GM21619 (cell line): ENCODE data around the gene TNFRSF4.
"Not testable (repeated sequence)": the region's sequence is repeated elsewhere in the genome, so short reads cannot be mapped to it uniquely, and the experiment has no call there.

Experiments used
- ATAC-seq: cut with Tn5 transposase; IDR thresholded peaks from one replicate; pipeline ENCODE4 v1.9.1; 2021; ENCODE audit not compliant: unreplicated experiment

Gene TNFRSF4

GRCh38 chr1:1204425-1204920 is 9.5 kb downstream of the TNFRSF4 start:
- ATAC-seq = no peak

GRCh38 chr1:1203561-1204424 is 10.2 kb downstream of the TNFRSF4 start:
- ATAC-seq = no peak

- ATAC-seq = no peak
Measured at GRCh38 chr1:1202831-1203560, 11.0 kb downstream of the TNFRSF4 start.

- no peak for ATAC-seq
Measured at GRCh38 chr1:1200876-1201810, 12.8 kb downstream of the TNFRSF4 start.

DNA sequence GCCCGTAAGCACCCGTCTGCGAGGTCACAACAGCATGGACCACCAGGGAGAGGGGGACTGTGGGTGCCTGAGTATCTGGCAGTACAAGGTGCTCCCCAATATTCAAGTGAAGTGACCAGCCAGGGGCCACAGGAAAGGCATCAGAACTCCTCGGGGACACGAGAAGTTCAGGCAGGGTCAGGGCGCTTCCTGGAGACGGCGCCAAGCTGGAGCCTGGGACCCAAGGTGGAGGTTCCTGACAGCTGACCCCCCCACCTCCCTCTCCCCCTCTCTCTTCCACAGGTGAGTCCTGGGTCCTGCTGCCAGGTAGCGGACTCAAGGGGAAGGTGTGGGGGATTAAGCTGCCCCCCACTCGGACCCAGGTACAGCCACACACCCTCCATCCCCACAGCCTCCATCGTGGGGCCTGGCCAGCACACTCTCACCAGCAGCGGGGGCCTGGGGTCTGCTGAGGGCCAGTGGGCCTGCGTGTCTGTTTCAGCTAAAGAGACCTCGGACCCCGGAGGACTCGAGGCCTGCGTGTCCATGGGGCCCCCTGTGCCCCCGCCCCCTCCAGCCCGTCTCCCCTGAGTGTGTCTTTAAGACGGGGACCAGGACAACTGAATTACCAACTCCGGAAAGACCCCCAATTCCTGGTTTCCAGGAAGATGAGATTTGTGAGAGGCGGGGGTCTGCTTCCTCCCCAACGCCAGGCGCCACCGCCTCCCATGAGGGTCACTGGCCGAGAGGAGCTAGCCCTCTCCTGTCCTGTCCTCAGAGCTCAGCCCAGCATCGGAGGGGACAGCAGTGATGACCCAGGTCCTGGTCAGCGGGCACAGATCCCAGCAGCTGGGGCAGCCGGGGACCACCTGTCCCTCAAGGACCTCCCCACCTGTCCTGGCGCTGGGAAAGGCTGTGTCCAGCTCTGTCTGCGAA is 13.7 kb downstream of the TNFRSF4 start:
- no peak for ATAC-seq

DNA sequence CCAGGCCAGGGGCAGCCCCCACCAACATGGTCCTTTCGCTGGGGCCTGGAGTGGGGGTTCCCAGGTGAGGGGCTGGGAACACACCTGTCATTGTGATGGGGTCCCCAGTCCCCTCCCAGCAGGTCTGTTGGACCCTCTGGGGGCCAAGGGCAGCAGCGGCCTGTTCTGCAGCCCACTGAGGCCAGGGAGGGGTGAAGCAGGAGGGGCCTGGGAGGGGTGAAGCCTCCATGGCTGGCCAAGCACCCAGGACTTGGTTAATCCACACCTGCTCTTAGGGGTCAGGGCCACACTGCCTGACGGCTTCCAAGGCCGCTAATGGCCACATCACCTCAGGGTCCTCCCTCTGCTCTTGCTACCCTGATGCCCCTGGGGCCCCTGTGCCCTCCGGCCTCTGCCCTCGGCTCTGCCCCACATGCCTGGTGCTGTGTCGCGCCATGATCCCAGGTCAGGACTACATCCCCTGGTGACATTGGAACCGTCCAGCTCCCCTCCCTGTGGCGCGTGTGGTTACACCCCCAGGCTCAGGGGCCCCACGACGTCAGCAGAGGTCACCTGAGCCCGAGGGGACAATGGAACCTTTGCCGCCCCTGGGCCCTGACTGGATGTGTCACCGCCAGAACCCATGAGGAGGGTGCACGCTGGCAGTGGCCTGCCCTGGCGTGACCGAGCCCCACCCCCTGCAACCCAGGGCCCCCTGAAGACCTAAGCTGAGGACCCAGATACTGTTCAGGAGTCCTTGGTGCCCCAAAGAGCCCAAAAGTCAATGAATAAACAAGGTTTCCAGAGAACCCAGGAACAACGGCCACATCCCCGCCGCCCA is 14.6 kb downstream of the TNFRSF4 start:
- no peak for ATAC-seq

- no peak for ATAC-seq
Measured at GRCh38 chr1:1198423-1199140, 15.4 kb downstream of the TNFRSF4 start.

DNA sequence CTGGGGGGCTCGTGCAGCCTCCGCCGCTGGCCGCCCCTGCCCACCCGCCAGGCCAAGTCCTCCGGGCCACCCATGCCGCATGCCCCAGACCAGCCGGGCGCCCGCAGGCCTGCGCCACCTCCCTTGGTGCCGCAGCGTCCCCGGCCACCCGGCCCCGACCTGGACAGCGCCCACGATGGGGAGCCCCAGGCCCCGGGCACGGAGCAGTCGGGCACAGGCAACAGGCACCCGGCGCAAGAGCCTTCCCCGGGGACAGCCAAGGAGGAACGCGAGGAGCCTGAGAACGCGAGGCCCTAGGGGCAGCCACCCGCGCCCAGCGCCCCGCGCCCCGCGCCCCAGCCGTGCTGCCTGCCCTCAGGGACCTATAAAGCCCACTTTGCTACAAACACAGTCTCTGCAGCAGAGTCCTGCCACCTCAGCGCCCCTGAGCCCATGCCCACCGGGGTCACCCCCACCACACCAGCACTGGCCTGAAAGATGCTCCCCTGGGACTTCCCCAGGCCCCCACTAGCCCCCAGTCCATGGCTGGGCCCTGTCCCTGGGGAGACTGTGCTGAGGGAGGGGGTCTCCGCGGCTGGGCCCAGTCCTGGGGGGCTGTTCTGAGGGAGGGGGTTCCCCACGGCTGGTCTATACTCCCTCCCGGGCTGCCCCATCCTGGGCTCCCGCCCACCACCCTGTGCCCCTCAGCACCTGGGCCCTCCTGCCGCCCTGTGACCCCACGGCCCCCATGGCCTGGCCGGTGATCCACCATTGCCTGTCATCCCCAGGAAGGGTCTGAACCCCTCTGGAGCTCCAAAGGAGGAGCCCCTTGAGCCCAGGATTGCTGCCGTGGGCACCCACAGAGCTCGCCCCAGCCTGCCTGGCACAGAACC is 16.2 kb downstream of the TNFRSF4 start:
- no peak for ATAC-seq

DNA sequence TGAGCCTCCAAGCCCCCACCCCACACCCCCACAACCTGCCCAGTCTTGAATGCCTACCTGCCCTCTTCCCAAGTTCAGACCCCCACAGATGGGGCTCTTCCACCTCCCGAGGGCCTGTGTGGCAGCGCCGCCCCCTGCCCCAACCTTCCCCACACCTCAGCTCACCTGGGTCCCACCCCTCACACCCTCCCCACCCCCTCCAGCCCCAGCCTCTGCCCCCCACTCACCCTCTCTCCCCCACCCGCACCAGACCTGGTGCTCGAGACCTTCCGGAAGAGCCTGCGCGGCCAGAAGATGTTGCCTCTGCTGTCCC is 16.8 kb downstream of the TNFRSF4 start:
- ATAC-seq = no peak

DNA sequence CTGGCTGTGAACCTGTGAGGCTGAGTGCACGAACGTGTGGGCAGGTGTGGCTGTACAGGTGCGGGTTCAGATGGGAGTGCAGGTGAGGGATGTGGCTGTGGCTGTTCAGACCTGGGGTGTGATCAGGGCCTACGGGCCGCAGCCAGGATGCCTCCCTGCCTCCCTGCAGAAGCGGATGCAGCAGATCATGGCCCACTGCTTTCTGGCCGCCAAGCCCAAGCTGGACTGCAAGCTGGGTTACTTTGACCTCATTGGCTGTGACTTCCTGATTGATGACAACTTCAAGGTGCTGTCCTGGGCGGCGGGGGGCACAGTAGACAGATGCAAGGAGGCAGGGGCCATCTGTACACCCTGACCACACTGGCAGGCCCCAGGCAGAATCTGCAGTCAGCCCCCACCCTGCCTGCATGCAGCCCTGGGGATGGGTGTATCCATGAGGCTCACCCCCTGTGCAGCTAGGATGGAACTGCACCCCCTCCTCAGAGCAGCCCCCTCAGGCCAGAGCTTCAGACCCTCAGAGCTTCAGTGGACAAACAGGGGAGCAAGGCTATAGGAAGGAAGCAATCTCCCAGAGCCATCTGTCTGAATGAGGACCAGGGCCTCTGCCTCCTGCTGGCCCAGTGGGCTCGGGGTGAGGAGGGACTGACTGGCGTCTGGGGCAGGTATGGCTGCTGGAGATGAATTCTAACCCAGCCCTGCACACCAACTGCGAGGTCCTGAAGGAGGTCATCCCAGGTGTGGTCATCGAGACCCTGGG is 17.3 kb downstream of the TNFRSF4 start:
- no peak for ATAC-seq

GRCh38 chr1:1195726-1196125 is 18.2 kb downstream of the TNFRSF4 start:
- ATAC-seq = not testable (repeated sequence)

GRCh38 chr1:1194723-1195122 is 19.2 kb downstream of the TNFRSF4 start:
- ATAC-seq = no peak

DNA sequence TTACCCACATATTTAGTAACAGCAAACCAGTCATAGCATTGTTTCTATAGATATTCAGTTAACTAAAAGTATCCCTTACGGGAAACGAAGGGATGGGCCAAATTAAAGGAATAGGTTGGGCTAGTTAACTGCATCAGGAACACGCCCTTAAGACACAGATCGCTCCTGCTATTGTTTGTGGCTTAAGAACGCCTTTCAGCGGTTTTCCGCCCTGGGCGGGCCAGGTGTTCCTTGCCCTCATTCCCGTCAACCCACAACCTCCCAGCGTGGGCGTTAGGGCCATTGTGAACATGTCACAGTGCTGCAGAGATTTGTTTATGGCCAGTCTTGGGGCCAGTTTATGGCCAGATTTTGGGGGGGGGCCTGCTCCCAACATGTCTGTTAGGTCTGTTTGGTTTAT is 22.2 kb downstream of the TNFRSF4 start:
- no peak for ATAC-seq

- no peak for ATAC-seq
Measured at GRCh38 chr1:1189111-1189510, 24.8 kb downstream of the TNFRSF4 start.

DNA sequence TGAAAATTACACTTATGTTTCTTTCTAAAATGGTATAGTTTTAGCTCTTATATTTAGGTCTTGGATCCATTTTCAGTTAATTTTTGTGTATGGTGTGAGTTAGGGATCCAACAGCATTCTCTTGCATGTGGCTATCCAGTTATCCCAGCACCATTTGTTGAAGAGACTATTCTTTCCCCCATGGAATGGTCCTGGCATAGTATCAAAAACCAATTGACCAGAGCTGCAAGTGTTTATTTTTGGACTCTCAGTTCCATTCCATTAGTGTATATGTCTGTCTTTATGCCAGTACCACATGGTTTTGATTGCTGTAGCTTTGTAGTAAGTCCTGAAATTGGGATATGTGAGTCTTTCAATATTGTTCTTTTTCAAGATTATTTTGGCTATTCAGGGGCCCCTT is 26.0 kb downstream of the TNFRSF4 start:
- ATAC-seq = no peak

DNA sequence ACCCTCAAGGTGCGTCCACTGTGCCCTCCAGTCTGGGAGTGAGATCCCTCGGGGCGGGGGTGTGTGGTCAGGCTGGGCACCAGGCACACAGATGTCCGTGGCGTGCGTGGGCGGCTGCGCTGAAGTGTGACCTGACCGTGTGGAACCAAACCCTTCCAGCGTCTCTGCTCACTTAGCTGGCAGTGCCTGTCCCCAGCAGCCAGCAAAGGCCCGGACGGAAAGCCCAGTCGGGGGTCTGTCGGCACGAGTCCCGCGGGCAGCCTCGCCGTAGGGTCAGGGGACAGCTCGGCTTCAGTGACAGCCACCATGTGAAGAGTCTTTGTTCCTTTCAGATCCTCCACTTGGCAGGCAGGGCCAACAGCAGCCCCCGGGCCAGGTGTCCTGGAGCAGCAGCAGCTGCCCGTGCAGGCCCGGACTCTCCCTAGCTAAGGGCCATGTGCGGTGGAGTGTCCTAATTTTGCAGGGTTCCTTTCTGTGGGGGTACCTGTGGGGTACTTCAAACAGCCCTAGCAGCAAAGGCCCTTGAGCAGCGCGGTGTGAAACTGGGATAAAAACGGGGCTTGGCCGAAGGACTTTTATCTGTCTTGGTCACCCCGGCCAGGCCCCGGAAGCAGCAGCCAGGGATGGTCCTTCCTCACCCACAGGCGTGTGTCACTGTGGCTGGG is 28.7 kb downstream of the TNFRSF4 start:
- no peak for ATAC-seq
